ENCODE data around the gene ROPN1. TPM values are rescaled to one million over a fixed set of nuclear protein-coding genes. Genes with fewer than 3 reads are reported as not detected.

ROPN1 gene
- total and polyA plus RNA-seq, 2 of the 13 experiments (the other 11 are each of a cell fraction or from before 2014, with no cell fraction given) = not detected

DNA sequence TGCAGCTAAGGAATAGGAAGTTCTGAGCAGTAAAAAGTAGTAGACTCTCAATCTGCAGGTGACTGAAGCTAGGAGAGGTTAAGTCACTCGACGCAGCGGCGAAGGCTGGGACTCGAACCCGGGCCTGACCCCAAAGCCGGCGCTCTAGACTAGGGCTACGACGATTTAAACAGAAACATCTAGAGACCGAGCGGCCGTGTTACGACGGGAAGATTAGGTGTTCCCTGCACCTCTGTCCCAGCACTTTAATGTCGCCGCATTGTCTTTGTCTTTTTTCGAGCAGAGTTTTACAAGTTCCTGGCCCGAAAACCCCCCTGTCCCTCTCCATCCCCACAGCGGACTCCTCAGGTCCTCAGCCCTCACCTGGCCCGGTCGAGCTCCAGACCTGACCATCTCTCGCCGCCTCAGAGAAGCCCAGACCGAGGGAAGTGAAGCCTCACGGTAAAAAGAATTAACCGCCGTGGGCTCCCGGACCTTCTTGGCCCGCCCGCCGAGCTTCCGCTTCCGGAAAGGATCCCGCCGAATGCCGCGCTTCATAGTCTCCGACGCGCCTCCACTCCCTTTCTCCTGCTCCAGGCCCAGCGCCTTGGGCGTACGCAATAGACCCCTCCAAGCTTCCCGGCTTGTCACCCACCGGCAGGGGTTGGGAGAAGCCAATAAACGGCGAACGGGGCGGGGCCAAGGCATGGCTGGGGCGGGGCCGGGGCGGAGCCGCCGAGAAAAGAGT is 31.0 kb downstream of the ROPN1 start, which contains the start of gene CCDC14 (continued):
- TF ChIP-seq, protein P1, sequence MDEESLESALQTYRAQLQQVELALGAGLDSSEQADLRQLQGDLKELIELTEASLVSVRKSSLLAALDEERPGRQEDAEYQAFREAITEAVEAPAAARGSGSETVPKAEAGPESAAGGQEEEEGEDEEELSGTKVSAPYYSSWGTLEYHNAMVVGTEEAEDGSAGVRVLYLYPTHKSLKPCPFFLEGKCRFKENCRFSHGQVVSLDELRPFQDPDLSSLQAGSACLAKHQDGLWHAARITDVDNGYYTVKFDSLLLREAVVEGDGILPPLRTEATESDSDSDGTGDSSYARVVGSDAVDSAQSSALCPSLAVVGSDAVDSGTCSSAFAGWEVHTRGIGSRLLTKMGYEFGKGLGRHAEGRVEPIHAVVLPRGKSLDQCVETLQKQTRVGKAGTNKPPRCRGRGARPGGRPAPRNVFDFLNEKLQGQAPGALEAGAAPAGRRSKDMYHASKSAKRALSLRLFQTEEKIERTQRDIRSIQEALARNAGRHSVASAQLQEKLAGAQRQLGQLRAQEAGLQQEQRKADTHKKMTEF (CRISPR knock-in tag; IDR thresholded peaks at IDR 0.05) = peak; percentile 17; the same call in 1 of the 2 replicates
- TF ChIP-seq, protein P2, sequence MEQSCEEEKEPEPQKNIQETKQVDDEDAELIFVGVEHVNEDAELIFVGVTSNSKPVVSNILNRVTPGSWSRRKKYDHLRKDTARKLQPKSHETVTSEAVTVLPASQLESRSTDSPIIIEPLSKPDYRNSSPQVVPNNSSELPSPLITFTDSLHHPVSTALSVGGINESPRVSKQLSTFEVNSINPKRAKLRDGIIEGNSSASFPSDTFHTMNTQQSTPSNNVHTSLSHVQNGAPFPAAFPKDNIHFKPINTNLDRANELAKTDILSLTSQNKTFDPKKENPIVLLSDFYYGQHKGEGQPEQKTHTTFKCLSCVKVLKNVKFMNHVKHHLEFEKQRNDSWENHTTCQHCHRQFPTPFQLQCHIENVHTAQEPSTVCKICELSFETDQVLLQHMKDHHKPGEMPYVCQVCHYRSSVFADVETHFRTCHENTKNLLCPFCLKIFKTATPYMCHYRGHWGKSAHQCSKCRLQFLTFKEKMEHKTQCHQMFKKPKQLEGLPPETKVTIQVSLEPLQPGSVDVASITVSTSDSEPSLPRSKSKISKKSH (CRISPR knock-in tag; IDR thresholded peaks at IDR 0.05; ENCODE audit: borderline replicate concordance) = peak; percentile 46; the same call in 1 of the 2 replicates
- TF ChIP-seq EEA1 (CRISPR knock-in tag; IDR thresholded peaks at IDR 0.05; ENCODE audit: borderline replicate concordance) (0 out of 2 replicates have a peak, but pooled peaks have one; percentile 37), NR2C2 (CRISPR knock-in tag; IDR thresholded peaks at IDR 0.05; ENCODE audit: borderline replicate concordance) (peak; percentile 62; the same call in 1 of the 2 replicates), ZFP1 (CRISPR knock-in tag; IDR thresholded peaks at IDR 0.05) (peak; percentile 11; the same call in 1 of the 2 replicates), PCBP1 (IDR thresholded peaks at IDR 0.05; ENCODE audit: borderline replicate concordance, low read depth, low read length) (0 out of 2 replicates have a peak, but pooled peaks have one; percentile 35), ZNF781 (CRISPR knock-in tag; IDR thresholded peaks at IDR 0.05; ENCODE audit: borderline replicate concordance, not compliant biosample characterization) (peak; percentile 31), RNF2 (conservative IDR thresholded peaks at IDR 0.05; ENCODE audit: low read depth) (no peak; the same call in 1 of the 2 replicates), NFYB (CRISPR knock-in tag; IDR thresholded peaks at IDR 0.05) (peak; percentile 50), ESRRA (CRISPR knock-in tag; IDR thresholded peaks at IDR 0.05; ENCODE audit: low read depth) (0 out of 2 replicates have a peak, but pooled peaks have one; percentile 20), U2AF2 (IDR thresholded peaks at IDR 0.05; ENCODE audit: low read depth, low read length) (no peak)
- TF ChIP-seq, protein P3, sequence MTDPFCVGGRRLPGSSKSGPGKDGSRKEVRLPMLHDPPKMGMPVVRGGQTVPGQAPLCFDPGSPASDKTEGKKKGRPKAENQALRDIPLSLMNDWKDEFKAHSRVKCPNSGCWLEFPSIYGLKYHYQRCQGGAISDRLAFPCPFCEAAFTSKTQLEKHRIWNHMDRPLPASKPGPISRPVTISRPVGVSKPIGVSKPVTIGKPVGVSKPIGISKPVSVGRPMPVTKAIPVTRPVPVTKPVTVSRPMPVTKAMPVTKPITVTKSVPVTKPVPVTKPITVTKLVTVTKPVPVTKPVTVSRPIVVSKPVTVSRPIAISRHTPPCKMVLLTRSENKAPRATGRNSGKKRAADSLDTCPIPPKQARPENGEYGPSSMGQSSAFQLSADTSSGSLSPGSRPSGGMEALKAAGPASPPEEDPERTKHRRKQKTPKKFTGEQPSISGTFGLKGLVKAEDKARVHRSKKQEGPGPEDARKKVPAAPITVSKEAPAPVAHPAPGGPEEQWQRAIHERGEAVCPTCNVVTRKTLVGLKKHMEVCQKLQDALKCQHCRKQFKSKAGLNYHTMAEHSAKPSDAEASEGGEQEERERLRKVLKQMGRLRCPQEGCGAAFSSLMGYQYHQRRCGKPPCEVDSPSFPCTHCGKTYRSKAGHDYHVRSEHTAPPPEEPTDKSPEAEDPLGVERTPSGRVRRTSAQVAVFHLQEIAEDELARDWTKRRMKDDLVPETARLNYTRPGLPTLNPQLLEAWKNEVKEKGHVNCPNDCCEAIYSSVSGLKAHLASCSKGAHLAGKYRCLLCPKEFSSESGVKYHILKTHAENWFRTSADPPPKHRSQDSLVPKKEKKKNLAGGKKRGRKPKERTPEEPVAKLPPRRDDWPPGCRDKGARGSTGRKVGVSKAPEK (CRISPR knock-in tag; IDR thresholded peaks at IDR 0.05; ENCODE audit: borderline replicate concordance) = no peak
- TF ChIP-seq, protein P4, sequence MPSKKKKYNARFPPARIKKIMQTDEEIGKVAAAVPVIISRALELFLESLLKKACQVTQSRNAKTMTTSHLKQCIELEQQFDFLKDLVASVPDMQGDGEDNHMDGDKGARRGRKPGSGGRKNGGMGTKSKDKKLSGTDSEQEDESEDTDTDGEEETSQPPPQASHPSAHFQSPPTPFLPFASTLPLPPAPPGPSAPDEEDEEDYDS (CRISPR knock-in tag; IDR thresholded peaks at IDR 0.05) = peak; percentile 56; the same call in 1 of the 2 replicates
- TF ChIP-seq, protein P5, sequence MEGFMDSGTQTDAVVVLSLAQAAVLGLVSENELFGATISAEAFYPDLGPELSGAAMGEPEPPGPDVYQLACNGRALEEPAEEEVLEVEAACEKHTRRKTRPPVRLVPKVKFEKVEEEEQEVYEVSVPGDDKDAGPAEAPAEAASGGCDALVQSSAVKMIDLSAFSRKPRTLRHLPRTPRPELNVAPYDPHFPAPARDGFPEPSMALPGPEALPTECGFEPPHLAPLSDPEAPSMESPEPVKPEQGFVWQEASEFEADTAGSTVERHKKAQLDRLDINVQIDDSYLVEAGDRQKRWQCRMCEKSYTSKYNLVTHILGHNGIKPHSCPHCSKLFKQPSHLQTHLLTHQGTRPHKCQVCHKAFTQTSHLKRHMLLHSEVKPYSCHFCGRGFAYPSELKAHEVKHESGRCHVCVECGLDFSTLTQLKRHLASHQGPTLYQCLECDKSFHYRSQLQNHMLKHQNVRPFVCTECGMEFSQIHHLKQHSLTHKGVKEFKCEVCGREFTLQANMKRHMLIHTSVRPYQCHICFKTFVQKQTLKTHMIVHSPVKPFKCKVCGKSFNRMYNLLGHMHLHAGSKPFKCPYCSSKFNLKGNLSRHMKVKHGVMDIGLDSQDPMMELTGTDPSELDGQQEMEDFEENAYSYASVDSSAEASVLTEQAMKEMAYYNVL (CRISPR knock-in tag; IDR thresholded peaks at IDR 0.05; ENCODE audit: borderline replicate concordance) = no peak
- TF ChIP-seq, protein P6, sequence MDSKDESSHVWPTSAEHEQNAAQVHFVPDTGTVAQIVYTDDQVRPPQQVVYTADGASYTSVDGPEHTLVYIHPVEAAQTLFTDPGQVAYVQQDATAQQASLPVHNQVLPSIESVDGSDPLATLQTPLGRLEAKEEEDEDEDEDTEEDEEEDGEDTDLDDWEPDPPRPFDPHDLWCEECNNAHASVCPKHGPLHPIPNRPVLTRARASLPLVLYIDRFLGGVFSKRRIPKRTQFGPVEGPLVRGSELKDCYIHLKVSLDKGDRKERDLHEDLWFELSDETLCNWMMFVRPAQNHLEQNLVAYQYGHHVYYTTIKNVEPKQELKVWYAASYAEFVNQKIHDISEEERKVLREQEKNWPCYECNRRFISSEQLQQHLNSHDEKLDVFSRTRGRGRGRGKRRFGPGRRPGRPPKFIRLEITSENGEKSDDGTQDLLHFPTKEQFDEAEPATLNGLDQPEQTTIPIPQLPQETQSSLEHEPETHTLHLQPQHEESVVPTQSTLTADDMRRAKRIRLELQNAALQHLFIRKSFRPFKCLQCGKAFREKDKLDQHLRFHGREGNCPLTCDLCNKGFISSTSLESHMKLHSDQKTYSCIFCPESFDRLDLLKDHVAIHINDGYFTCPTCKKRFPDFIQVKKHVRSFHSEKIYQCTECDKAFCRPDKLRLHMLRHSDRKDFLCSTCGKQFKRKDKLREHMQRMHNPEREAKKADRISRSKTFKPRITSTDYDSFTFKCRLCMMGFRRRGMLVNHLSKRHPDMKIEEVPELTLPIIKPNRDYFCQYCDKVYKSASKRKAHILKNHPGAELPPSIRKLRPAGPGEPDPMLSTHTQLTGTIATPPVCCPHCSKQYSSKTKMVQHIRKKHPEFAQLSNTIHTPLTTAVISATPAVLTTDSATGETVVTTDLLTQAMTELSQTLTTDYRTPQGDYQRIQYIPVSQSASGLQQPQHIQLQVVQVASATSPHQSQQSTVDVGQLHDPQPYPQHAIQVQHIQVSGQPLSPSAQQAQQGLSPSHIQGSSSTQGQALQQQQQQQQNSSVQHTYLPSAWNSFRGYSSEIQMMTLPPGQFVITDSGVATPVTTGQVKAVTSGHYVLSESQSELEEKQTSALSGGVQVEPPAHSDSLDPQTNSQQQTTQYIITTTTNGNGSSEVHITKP (CRISPR knock-in tag; IDR thresholded peaks at IDR 0.05; ENCODE audit: low read depth) = peak; percentile 75; the same call in 1 of the 2 replicates

All from HepG2 (cell line).